ENCODE results near the gene CAMK4. TPM values are rescaled to one million over a fixed set of nuclear protein-coding genes. Genes with fewer than 3 reads are reported as not detected.

Gene CAMK4
- total and polyA plus RNA-seq, 2 of the 8 experiments (the other 6 are each of a cell fraction or from before 2014, with no cell fraction given) = 1.8 to 8.3 TPM

DNA sequence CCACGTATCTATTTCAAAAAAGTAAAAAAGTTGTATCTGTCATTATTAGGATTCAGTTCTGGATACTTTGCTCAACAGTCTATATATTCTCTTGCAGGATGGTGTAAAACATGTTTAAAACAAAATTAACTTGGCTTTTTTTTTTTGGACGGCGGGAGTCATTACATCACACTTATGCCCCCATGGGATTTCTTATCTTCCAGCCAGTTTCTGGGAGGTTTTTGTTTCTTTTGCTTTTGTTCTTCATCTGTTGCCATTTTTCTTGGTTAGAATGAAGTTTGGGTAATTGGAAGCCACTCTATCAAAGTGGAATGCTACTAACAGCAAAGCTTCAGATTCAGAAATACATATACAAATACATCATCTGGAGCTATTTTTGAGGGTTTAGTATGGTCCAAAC lies 289.9 kb downstream of the CAMK4 start:
- WGBS, 2 experiments (ENCODE audit: extremely low coverage in 1 of 2, insufficient coverage in 1 of 2, insufficient read length in 1 of 2, insufficient replicate concordance in 2 of 2, low coverage in 1 of 2, low lambda C conversion rate in 2 of 2, missing lambda C conversion rate in 1 of 2) = 89% methylated on average over 3 of the region's 3 CpGs; no CpG with 5 or more reads in 1 of the 2 experiments
- Histone ChIP-seq H4K91ac (replicated peaks; ENCODE audit: insufficient read length, low read length) (peak overlapping the region; percentile 22), H3K79me2 (ENCODE audit: control insufficient read depth in 1 of 2, insufficient read depth in 2 of 2, low read length in 2 of 2) (peaks cover 0 to 30% of the 10 kb centered on the region in 2 experiments; a peak in 3 of 4 replicates), H2BK5ac (ENCODE audit: low read depth, low read length) (no peak overlapping the region), H3K14ac (ENCODE audit: insufficient read length) (no peak overlapping the region), H3K4me1 (replicated peaks in 1 of 4; ENCODE audit: control insufficient read depth in 3 of 4, insufficient read depth in 4 of 4, low read length in 3 of 4) (peaks cover 0 to 11% (median 4%) of the 10 kb centered on the region in 4 experiments; a peak in 3 of 7 replicates), H3K27ac (ENCODE audit: low read depth, low read length) (no peak overlapping the region), H2AFZ (ENCODE audit: low read length) (no peak overlapping the region), H3K36me3 (ENCODE audit: control insufficient read depth in 2 of 4, insufficient read depth in 4 of 4, low read length in 3 of 4) (no peaks in the 10 kb centered on the region), H2BK20ac (ENCODE audit: low read length) (no peak overlapping the region), H4K20me1 (replicated peaks in 1 of 2; ENCODE audit: control insufficient read depth in 1 of 2, insufficient read depth in 2 of 2, low read length in 2 of 2) (peaks cover 0 to 4% of the 10 kb centered on the region in 2 experiments), H3K4ac (replicated peaks; ENCODE audit: insufficient read length, low read depth, low read length) (no peak overlapping the region), H3K4me3 (ENCODE audit: extremely low read depth in 1 of 4, insufficient read depth in 2 of 4, low read depth in 3 of 4, low read length in 4 of 4) (no peak overlapping the region), H3K9ac (replicated peaks in 1 of 4; ENCODE audit: extremely low read depth in 1 of 4, low read depth in 3 of 4, low read length in 3 of 4) (no peak overlapping the region), H2AK5ac (ENCODE audit: low read depth, low read length) (no peak overlapping the region), H3K79me1 (ENCODE audit: low read depth, low read length) (no peaks in the 10 kb centered on the region), H3K23me2 (ENCODE audit: low read depth, low read length) (peaks cover 4% of the 10 kb centered on the region), H2BK15ac (ENCODE audit: low read length) (no peak overlapping the region), H4K8ac (ENCODE audit: extremely low read depth, insufficient read depth, low read length) (no peak overlapping the region), H3K18ac (ENCODE audit: extremely low read depth, low read length) (no peak overlapping the region), H3K9me3 (ENCODE audit: insufficient read depth in 2 of 2, low read depth in 1 of 2, low read length in 1 of 2) (no peaks in the 10 kb centered on the region), H2BK120ac (replicated peaks; ENCODE audit: low read depth, low read length) (no peak overlapping the region), H3K4me2 (ENCODE audit: insufficient read depth in 1 of 2, low read depth in 2 of 2, low read length in 2 of 2) (0 out of 4 replicates have a peak overlapping the region, but pooled peaks of 1 of the 2 experiments have one; percentile 99), H3K27me3 (replicated peaks in 1 of 4; ENCODE audit: control insufficient read depth in 3 of 4, extremely low read depth in 1 of 4, insufficient read depth in 3 of 4, low read length in 3 of 4) (no peaks in the 10 kb centered on the region), H3K56ac (replicated peaks; ENCODE audit: insufficient read length, low read depth, low read length) (no peak overlapping the region), H2BK12ac (ENCODE audit: low read depth, low read length) (no peak overlapping the region), H3K23ac (ENCODE audit: insufficient read length) (no peak overlapping the region), H4K5ac (ENCODE audit: insufficient read length, low read depth, low read length) (peak overlapping the region; percentile 60)
- ChIA-PET CTCF (ENCODE audit: partially characterized antibody) (interaction anchor here (1.2 to 4.8 kb wide), 3 partner anchors 11 to 36 kb away, joined by 4 to 27 read pairs (median 5); no protein-coding TSS in a partner anchor), POLR2A (ENCODE audit: partially characterized antibody) (interaction anchor here (0.8 kb wide), 1 partner anchor 242 kb away, joined by 5 read pairs; no protein-coding TSS in a partner anchor)
- no peak for FAIRE-seq
- no peak for DNase-seq (ENCODE audit: low read depth in 1 of 2, low spot score in 2 of 2)
- TF ChIP-seq ZNF274 (IDR thresholded peaks at IDR 0.05; ENCODE audit: borderline replicate concordance, extremely low read depth, low read length) (no peak), EP300 (IDR thresholded peaks at IDR 0.05; ENCODE audit: borderline replicate concordance in 1 of 2, low read depth in 2 of 2, low read length in 2 of 2) (no peak), RBBP5 (IDR thresholded peaks at IDR 0.05; ENCODE audit: borderline replicate concordance, low read depth, low read length) (no peak), SUZ12 (IDR thresholded peaks at IDR 0.05; ENCODE audit: low read length) (no peak), HDAC6 (IDR thresholded peaks at IDR 0.05; ENCODE audit: low read depth, low read length) (no peak), CBX5 (IDR thresholded peaks at IDR 0.05; ENCODE audit: low read depth, low read length) (no peak), SP2 (IDR thresholded peaks at IDR 0.05; ENCODE audit: low read length) (no peak), USF2 (IDR thresholded peaks at IDR 0.05; ENCODE audit: low read length) (no peak), TBP (IDR thresholded peaks at IDR 0.05; ENCODE audit: low read depth, low read length) (no peak), PHF8 (conservative IDR thresholded peaks at IDR 0.05; ENCODE audit: low read depth, low read length) (no peak), RNF2 (IDR thresholded peaks at IDR 0.05; ENCODE audit: borderline replicate concordance, low read depth, low read length, missing control alignments, poor library complexity, severe bottlenecking) (no peak)

Data from H1 (cell line).